RPMI7951 (cell line): ENCODE data around the gene LGR4. TPM values are rescaled to one million over a fixed set of nuclear protein-coding genes. Genes with fewer than 3 reads are reported as not detected.

Source experiments
- DNase-seq: peaks from one replicate; pipeline ENCODE4 v3.0.0-alpha.2; 2012; ENCODE audit warnings: low read depth
- total RNA-seq: library from RNA; depleted of rRNA; stranded (reverse); fragments of >200 nt; shearing (Covaris generic); gene quantifications from 2 replicates; pipeline ENCODE4 v1.2.3, GENCODE V29; 2014

LGR4 gene
- total RNA-seq, 1 experiment from 2014 or later: 9.0 TPM

DNA sequence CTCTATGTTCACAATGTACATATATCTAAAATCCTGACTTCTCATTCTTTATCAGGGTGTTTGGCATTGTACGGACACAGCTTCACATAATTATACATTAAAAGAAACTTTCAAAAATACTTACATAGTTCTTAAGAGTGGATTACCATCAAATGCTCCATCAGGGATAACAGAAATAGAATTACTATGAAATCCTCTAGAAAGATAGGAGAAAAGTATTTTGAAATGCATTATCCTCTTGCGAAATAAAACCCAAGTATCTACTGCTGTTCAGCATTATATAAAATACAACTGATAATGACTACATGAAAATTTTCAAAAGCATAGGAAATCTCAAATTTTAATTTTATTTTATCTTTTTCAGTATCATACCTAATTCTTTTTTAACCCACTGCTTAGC lies 91.8 kb downstream of the LGR4 start:
- no peak for DNase-seq

DNA sequence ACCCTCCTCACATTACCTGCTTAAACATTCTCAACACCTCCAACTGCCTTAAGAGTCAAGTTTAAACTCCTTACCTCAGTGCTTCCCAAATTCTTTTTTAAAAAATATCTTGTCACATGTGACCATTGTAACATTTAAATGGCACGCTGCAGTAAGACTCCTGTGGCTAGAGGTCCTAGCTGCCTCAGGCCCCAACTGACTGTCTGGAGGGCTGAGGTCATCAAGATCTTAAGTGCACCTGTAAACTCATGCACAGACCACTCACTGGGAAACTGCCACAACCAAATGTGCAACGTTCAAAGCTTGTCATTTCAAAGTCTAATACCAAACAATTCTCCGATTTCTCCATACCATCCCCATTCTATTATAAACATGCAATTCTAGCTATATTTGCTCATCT lies 93.1 kb downstream of the LGR4 start:
- DNase-seq: no peak

DNA sequence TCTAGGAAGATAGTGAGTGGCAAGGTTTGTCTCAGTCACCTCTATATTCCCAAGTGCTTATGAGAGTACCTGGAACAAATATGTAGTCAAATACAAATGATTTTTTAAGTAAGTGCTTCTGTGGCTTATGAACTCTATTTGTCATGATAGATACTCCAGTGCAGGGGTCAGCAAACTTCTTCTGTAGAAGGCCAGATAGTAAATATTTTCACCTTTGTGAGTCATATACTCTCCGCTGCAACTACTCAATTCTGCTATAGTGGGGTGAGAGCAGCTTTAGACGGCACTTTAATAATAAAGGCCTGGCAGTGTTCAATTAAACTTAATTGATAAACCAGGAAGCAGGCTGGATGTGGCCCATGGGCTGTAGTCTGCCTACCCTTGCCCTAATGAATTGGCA lies 97.2 kb downstream of the LGR4 start:
- no peak for DNase-seq

DNA sequence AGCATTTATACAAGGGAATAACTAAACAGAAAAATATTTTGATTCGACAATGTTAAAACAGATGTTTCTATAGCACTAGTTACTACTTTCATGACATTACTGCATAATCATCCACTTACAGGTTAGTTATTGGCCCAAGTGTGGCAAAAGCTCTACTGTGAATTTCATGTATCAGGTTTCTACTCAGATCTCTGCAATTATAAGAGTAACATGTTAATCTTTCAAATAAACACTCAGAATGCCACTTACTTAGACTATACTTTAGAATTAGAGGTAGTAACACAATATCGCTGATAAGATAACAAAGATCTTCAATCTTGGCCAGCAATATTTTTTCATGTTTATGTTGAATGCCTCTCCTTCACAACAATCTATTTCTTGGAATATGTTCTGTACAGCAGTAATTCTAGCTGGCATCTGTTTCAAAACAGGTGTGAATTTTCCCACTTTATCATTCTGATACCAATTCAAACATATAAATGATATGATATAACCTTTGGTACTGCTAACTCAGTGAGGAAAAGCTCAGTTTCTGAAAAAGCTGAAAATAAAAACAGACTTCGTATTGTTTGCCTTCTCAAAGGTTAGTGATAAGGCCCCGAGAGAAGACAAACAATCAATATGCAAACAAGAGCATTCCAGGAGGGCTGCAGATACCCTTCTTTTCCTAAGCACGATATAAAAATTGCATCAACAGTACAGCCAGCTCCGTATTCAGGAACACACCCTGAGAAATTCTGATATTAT lies 98.6 kb downstream of the LGR4 start:
- DNase-seq: no peak

- no peak for DNase-seq
These were observed 99.2 kb downstream of the LGR4 start for GRCh38 chr11:27373392-27373791.

- no peak for DNase-seq
These were observed 100.4 kb downstream of the LGR4 start for GRCh38 chr11:27372164-27372563.

- no peak for DNase-seq
These were observed 101.1 kb downstream of the LGR4 start for GRCh38 chr11:27371489-27371888.

DNA sequence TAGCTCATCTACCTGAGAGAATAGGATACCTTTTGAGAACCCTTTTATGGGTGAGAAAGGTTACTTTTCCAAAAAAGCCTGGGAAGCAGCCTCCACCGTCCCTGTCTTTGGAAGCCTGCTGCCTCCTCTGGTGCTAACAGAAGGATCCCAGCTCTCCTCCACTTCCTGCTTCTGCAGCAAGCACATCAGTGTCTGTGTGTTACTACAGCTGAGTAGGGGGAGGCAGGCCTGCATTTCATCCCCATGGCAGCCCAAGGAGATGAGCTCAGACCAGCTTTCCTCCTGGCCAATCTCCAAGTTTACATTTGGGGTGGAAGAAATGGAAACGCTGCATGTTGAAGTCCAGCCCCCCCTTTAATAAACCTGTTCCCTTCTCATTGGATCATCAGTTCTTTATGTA lies 102.2 kb downstream of the LGR4 start:
- no peak for DNase-seq

GRCh38 chr11:27367881-27368280 lies 104.7 kb downstream of the LGR4 start:
- DNase-seq: no peak

DNA sequence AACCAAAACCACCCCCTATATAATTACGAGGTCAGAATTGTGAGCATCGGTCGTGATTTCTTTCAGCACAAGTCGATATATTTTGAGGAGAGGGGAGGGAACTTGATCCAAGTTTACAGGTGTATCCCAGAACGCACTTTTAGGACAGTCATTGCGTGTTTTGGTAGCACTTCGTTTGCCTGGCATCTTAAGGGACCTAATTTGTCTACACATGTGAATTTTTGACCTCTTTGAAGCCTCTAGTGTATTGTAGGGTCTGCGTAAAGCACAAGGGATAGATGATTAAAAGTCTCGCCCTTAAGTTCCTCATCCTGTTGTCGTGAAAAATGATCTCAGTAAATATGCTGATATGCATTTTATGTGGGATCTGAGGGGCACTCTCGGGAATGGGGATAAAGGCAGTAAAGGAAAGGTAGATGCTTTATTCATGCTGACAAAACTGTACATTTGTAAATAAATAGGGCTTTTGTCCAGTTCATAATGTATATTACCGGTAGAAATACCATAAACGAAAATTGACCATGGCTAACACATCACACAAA lies 108.9 kb downstream of the LGR4 start:
- DNase-seq: no peak

DNA sequence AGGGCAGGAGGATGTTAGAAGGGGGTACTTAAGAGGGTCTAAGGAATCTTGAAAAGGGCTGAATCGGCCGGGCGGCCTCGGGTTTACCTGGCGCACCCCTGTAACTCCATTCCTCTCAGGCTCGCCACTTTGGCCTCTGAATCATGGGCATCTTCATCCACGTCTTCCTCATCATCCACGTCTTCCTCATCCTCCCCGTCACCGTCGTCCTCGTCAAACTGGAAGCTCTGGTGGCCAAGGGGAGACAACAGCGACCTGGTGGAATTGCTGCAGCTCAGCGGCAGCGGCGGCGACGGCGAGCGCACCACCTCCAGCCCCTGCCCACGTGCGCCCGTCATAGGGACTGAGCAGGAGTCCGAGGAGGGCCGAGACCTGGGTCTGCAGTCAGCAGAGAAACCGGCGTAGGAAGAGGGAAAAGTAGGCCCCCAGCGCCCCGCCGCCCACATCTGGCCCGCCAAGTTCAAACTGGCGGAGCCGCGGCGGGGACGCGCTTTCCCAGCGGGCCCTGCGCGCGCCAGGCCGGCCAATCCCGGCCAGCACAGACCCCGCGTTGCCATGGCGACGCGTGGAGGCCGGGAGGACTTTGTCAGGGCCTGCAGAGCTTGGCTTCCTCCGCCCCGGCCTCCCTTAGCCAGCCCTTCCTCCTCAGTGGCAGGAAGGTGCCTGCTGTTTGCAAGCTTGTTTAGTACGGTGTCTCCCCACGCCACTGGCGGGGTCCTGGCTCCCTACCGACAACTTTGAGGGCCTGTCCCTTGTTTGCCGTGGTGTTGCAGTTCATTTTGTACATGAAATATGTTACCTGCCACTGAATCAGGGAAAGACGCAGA lies 109.6 kb downstream of the LGR4 start, which contains the start of gene CCDC34:
Gene CCDC34 (minus strand): TSS at position 467 of the 827 bp plus-strand sequence. CDS start 21 bp downstream, at position 446.
- peak; percentile 92 for DNase-seq

DNA sequence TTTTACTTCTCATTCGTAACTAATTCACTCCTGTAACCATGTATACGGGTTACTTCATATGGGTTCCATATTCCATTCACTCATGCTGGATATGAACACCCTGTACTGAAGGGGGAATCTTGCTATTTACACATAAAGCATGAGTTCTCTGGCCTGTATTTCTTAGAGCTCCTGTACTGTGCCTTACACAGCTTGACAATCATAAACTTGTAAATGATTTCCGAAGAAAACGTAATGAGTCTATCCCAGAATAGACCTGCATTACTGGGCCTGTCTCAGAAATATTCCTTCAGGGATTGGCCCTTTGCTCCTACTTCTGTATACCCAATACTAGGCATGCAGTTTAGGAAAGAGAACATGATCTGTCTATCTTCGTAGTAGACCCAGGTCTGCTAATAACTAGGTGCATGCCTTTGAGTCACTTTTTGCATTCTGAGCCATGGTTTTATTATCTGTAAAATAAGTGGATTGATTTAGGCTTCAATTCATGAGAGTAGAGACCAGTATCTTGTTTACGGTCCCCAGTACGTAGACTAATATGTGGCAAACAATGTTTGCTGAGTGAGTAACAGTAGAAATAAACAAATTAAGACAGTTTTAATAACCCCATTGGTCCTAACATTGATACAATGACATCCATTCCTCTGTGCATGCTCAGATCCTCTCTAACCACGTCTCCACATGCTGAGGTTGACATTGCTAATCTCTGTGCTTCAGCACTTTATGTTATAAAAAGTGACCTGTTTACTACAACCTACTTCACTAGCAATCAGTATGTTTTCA lies 110.8 kb downstream of the LGR4 start:
- no peak for DNase-seq

- DNase-seq: no peak
These were observed 114.3 kb downstream of the LGR4 start for GRCh38 chr11:27358296-27358695.

DNA sequence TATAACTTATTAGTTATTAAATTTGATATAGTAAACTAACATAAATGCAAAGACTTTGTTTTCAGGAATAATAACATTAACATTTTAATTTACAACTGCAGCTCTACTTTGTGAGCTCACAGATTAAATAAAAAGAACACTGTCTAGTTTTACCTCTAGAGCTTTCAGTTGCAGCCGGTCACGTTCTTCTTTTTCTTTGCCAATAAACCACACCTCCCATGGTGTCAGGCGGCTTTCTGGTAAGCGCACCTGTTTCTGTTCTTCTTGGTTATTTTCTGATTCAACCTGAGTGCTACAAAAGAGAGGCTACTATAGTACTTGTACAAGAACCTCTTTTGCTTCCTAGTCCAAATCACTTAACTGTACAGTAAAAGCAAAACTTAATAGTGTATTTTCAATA lies 115.3 kb downstream of the LGR4 start:
- DNase-seq: no peak

GRCh38 chr11:27356624-27357222 lies 115.9 kb downstream of the LGR4 start:
- DNase-seq: no peak

GRCh38 chr11:27355575-27356104 lies 117.0 kb downstream of the LGR4 start:
- DNase-seq: no peak

DNA sequence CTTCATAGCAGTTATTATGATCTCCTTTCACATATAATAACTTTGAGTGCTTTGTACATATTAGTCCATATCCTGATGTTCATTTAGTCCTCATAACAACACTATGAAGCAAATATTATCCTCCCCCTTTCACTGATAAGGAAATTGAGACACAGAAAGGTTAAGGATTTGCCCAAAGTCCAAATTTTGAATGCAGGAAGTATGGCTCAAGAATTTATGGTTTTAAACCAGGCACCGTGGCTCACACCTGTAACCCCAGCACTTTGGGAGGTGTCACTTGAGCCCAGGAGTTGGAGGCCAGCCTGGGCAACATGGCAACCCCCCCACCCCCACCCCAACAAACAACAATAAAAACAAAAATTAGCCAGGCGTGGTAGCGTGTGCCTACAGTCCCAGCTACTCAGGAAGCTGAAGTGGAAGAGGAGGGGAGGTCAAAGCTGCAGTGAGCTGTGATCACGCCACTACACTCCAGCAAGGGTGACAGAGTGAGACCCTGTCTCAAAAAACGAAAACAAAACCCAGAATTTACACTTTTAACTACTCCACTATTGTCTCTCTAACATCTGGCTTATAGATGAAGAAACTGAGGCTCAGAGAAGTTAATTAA lies 118.1 kb downstream of the LGR4 start:
- no peak for DNase-seq

- DNase-seq: no peak
These were observed 118.8 kb downstream of the LGR4 start for GRCh38 chr11:27353593-27354358.

DNA sequence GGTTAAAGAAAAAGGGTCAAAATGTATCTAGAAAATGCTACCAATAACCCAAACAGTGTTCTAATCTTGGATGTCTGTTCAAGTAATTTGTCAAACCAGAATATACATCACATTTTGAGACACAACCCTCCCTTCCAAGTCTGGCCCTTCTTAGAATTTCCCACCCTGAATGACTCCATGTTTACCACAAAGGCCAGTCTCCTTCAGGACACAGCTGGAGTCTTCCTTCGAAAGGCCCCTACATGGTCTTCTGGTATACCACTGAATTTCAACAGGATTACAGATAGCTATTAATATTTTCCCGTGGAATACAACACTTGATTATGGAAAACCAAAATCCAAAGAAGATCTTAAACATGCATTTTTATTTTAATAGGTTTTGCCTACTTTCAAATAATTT lies 119.8 kb downstream of the LGR4 start:
- no peak for DNase-seq

DNA sequence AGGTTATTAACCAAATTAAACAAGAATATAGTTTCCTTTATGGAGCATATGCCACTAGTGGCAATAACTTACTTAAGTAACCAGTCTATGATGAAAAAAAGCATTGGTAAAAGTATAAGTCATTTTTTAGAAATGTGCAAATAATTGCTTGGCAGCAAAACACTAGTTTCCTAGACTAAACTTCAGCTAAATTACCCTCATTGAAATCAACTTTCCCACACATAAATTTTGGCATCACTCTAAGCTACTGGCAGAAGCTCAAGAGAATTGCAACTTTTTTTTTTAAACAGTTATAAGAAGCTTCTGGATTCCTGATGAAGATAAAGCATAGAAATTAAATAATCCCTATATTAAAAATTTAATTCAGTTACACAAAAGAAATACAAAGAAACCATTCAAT lies 122.1 kb downstream of the LGR4 start:
- no peak for DNase-seq
